ENCODE data around the gene ELL2. TPM values are rescaled to one million over a fixed set of nuclear protein-coding genes. Genes with fewer than 3 reads are reported as not detected.

The ELL2 gene
- total RNA-seq, 3 donors from 2014 or later (not counting 1 experiment from before 2014, with no cell fraction given) = 52.8 to 78.2 (median 69.4) TPM

- 89% methylated on average over 5 of the region's 5 CpGs for WGBS (ENCODE audit: insufficient coverage)
- Mint-ChIP-seq H3K9me3 (no peaks in the 10 kb centered on the region), H3K27me3 (ENCODE audit: low read depth in 2 of 2) (peaks cover 0 to 2% of the 10 kb centered on the region in 2 donors), H3K36me3 (no peaks in the 10 kb centered on the region), H3K4me1 (peaks cover 0 to 5% of the 10 kb centered on the region in 2 donors), H3K27ac (no peak overlapping the region), H3K4me3 (no peak overlapping the region)
- Histone ChIP-seq H3K9me3 (ENCODE audit: control insufficient read depth, insufficient read depth, low read length) (no peaks in the 10 kb centered on the region), H3K4me1 (ENCODE audit: control insufficient read depth, insufficient read depth, low read length) (no peaks in the 10 kb centered on the region), H3K36me3 (ENCODE audit: control insufficient read depth, insufficient read depth, low read length) (no peaks in the 10 kb centered on the region), H3K27me3 (ENCODE audit: control insufficient read depth, insufficient read depth, low read length) (no peaks in the 10 kb centered on the region), H3K27ac (ENCODE audit: low read length) (no peak overlapping the region), H3K4me3 (ENCODE audit: low read length) (no peak overlapping the region)
- DNase-seq = no peak
- intact Hi-C loops (cut with micrococcal nuclease) = no loop called here
- ATAC-seq = no peak
- TF ChIP-seq CTCF (IDR thresholded peaks at IDR 0.05) = no peak
Observed at GRCh38 chr5:95850391-95850894, 111.2 kb downstream of the ELL2 start.

DNA sequence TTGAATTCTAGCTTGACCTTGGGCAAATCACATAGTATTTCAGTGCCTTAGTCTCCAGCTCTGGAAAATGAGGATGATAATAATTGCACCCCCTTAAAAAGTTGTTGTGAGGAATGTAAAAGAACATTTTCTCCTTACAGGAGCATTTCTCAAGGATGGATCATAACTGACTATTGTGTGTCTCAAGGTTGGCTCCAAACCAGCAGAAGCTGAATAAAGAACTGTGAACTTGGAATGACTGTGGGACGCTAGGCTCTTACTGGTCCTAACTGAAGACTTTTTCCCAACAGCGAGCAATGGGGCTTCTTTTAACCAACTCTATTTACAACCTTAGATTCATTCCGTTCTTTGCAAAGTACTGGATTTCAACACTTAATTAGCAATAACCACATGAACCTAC, 113.0 kb downstream of the ELL2 start:
- Mint-ChIP-seq H3K4me3 (no peak overlapping the region), H3K4me1 (peaks cover 0 to 5% of the 10 kb centered on the region in 2 donors), H3K27me3 (ENCODE audit: low read depth in 2 of 2) (peaks cover 0 to 2% of the 10 kb centered on the region in 2 donors), H3K27ac (no peak overlapping the region), H3K36me3 (no peaks in the 10 kb centered on the region), H3K9me3 (no peaks in the 10 kb centered on the region)
- intact Hi-C loops (cut with micrococcal nuclease) = loop anchor here (5.0 kb wide), 2 partner anchors 206 to 291 kb away; partner anchors contain the start of gene ARSK
- 93% methylated on average over 3 of the region's 3 CpGs for WGBS (ENCODE audit: insufficient coverage)
- Histone ChIP-seq H3K27ac (ENCODE audit: low read length) (no peak overlapping the region), H3K4me1 (ENCODE audit: control insufficient read depth, insufficient read depth, low read length) (no peaks in the 10 kb centered on the region), H3K4me3 (ENCODE audit: low read length) (no peak overlapping the region), H3K9me3 (ENCODE audit: control insufficient read depth, insufficient read depth, low read length) (no peaks in the 10 kb centered on the region), H3K36me3 (ENCODE audit: control insufficient read depth, insufficient read depth, low read length) (no peaks in the 10 kb centered on the region), H3K27me3 (ENCODE audit: control insufficient read depth, insufficient read depth, low read length) (no peaks in the 10 kb centered on the region)
- DNase-seq = no peak
- no peak for TF ChIP-seq CTCF (IDR thresholded peaks at IDR 0.05)
- no peak for ATAC-seq

DNA sequence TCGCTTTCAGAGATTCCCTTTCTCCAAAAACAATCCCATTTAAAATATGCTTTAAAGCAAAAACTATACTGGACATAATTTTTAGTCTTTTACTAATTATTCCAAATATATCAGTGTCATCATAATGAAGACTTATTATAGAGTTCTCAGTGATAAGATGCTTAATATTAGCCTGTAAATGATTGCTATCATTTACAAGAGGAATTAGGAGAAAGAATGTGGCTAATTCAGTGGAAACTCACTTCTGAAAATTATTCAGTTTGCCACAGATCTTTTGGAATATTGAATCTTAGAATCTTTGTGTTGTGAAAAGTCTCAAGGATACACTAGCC, 114.4 kb downstream of the ELL2 start:
- TF ChIP-seq CTCF (IDR thresholded peaks at IDR 0.05) = peak; percentile 36
- no peak for DNase-seq
- no peaks in the 10 kb centered on the region for H3K36me3 ChIP-seq (ENCODE audit: control insufficient read depth, insufficient read depth, low read length)

More for the DNA sequence above, 114.4 kb downstream of the ELL2 start:
- Histone ChIP-seq H3K27me3 (ENCODE audit: control insufficient read depth, insufficient read depth, low read length) (no peaks in the 10 kb centered on the region), H3K9me3 (ENCODE audit: control insufficient read depth, insufficient read depth, low read length) (no peaks in the 10 kb centered on the region), H3K4me1 (ENCODE audit: control insufficient read depth, insufficient read depth, low read length) (peaks cover 12% of the 10 kb centered on the region), H3K4me3 (ENCODE audit: low read length) (no peak overlapping the region), H3K27ac (ENCODE audit: low read length) (no peak overlapping the region)
- intact Hi-C loops (cut with micrococcal nuclease) = loop anchor here (1.0 to 5.0 kb wide), 5 partner anchors 38 to 290 kb away; partner anchors contain the start of gene ARSK
- no peaks in the 10 kb centered on the region for H3K9me3 Mint-ChIP-seq
- no peaks in the 10 kb centered on the region for H3K36me3 Mint-ChIP-seq
- peaks cover 14 to 19% of the 10 kb centered on the region in 2 donors for H3K4me1 Mint-ChIP-seq
- ATAC-seq = no peak
- peaks cover 0 to 2% of the 10 kb centered on the region in 2 donors for H3K27me3 Mint-ChIP-seq (ENCODE audit: low read depth in 2 of 2)
- H3K4me3 Mint-ChIP-seq = no peak overlapping the region
- WGBS (ENCODE audit: insufficient coverage) = no CpG with 5 or more reads among the region's 1 CpG
- H3K27ac Mint-ChIP-seq = no peak overlapping the region

All from natural killer cell (primary cell).